IPS-20b (cell line): ENCODE results near the gene NHERF1.

ENCODE experiments used
- H3K27ac ChIP-seq: one replicate; pipeline ENCODE4 v1.5.1; 2013; ENCODE audit warnings: low read length
- H3K27me3 ChIP-seq: 2 replicates; pipeline ENCODE4 v1.6.1; 2013; ENCODE audit warnings: mild to moderate bottlenecking, low read length, inconsistent platforms; ENCODE audit not compliant: insufficient read depth
- H3K36me3 ChIP-seq: 2 replicates; pipeline ENCODE4 v1.6.1; 2013; ENCODE audit warnings: low read depth, mild to moderate bottlenecking, inconsistent platforms, low read length, moderate library complexity; ENCODE audit not compliant: insufficient read depth
- H3K4me1 ChIP-seq: 2 replicates; pipeline ENCODE4 v1.6.1; 2013; ENCODE audit warnings: mild to moderate bottlenecking, control low read depth, inconsistent platforms, low read length, moderate library complexity; ENCODE audit not compliant: insufficient read depth
- H3K4me3 ChIP-seq: 2 replicates; pipeline ENCODE4 v1.5.1; 2013; ENCODE audit warnings: mild to moderate bottlenecking, low read length, inconsistent platforms
- H3K9ac ChIP-seq: 2 replicates; pipeline ENCODE4 v1.6.1; 2013; ENCODE audit warnings: low read depth, mild to moderate bottlenecking, inconsistent platforms, low read length, moderate library complexity
- H3K9me3 ChIP-seq: 2 replicates; pipeline ENCODE4 v1.6.1; 2013; ENCODE audit warnings: mild to moderate bottlenecking, low read depth, low read length, inconsistent platforms; ENCODE audit not compliant: insufficient read depth

Gene NHERF1

DNA sequence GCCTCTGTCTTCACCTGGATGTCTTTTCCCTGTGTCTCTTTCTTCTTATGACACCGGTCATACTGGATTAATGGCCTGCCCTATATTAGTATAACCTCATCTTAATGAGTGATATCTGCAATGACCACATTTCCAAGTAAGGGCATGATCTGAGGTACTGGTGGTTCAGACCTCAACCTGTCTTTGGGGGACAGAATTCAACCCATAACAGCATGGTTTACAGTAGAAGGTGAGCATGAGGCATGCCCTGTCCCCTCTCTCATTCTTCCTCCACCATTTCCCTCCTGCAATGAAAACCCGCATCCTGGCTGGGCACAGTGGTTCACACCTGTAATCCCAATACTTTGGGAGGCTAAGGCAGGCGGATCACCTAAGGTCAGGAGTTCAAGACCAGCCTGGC is 14.2 kb upstream of the NHERF1 start:
- peaks cover 50% of the 10 kb centered on the region for H3K27me3 ChIP-seq
- no peaks in the 10 kb centered on the region for H3K36me3 ChIP-seq
- peaks cover 5% of the 10 kb centered on the region; the same call in 1 of the 2 replicates for H3K4me1 ChIP-seq

DNA sequence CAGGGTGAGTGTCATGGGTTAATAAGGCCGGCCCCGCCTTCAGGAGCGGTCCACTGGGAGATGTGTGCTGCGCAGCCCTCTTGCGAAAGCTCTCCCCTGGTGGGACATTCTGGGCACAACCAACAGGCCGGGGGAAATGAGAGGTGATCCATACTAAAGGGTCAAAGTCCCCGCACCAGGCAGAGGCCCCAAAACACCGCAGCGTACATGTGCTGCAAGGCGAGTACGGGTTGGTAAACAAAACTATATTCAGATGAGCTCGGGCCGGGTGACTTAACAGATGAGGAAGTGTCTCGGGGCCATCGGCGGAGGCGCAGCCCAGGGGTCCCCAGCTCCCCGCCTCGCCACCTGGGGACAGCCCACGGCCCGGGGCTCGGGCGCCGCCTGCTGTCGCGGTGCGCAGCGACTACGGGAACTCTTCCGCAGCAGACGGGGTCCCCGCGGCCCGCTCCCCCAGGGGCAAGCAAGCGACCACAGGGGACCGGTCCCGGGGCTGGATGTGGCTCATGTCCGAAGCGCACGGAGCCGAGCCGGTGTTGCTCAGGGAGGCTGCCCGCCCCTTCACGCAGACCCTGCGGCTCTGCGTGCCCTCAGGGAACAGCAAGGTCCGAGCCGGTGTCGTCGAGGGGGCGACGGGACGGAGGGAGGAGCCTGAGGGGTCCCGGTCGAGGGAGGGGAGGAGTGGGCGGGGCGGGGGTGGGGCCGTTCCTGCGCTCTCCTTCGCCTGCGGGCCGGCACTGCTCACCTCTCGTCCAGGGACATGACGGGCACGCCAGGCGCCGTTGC is 11.7 kb upstream of the NHERF1 start, which contains the start of gene RAB37:
Gene RAB37, plus strand, starts transcription at position 744 of the 786 bp plus-strand sequence. Its CDS starts 17 bp downstream, at position 761.
- peaks cover 5% of the 10 kb centered on the region; the same call in 1 of the 2 replicates for H3K4me1 ChIP-seq
- no peaks in the 10 kb centered on the region for H3K36me3 ChIP-seq
- peak within 1 kb of the TSS; percentile 6; the same call in 1 of the 2 replicates for H3K9ac ChIP-seq
- H3K4me3 ChIP-seq = peak within 1 kb of the TSS; percentile 76
- H3K27ac ChIP-seq = no peak within 1 kb of the TSS
- H3K27me3 ChIP-seq = peaks cover 50% of the 10 kb centered on the region
- H3K9me3 ChIP-seq = no peaks in the 10 kb centered on the region

More for the DNA sequence above, 14.2 kb upstream of the NHERF1 start:
- H3K27ac ChIP-seq = no peak overlapping the region
- H3K9me3 ChIP-seq = no peaks in the 10 kb centered on the region
- no peak overlapping the region for H3K9ac ChIP-seq
- no peak overlapping the region for H3K4me3 ChIP-seq

DNA sequence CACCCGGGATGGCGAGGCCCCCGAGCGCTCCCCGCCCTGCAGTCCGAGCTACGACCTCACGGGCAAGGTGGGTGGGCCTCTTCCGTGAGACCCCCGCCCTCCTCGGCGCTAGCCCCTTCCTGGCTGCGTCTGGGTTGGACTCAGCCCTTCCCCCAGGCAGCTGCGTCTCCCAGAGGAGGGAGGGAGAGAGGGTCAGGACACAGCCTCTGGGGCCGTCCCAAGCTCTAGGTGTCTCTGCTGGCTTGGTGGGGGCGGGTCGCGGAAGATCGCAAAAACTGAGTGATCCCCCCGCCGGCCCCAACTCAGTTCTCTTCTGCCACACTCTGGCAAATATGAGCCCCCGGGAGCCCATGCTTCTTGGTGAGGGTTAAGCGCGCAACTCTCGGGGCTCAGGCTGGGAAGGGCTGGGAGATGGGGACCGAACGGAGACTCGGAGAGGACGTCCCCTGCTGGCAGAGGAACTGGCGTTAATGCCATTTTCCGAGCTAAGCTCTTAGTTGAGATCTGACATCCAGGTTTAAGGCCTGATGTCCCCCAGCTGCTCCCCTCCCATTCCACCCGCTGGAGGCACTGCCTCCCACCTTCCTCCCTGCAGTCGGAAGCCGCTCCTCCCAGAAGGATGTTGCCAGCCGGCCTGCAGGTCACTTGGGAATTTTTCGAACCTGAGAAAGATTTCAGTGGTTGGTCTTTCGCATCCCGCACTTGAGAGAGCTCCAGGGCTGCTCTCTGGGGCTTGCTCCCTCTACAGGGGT is 11.0 kb upstream of the NHERF1 start:
- no peaks in the 10 kb centered on the region for H3K36me3 ChIP-seq
- H3K4me3 ChIP-seq = peak overlapping the region; percentile 76
- peak overlapping the region; percentile 4; the same call in 1 of the 2 replicates for H3K9ac ChIP-seq
- no peak overlapping the region for H3K27ac ChIP-seq
- peaks cover 9% of the 10 kb centered on the region; the same call in 1 of the 2 replicates for H3K4me1 ChIP-seq
- no peaks in the 10 kb centered on the region for H3K9me3 ChIP-seq
- H3K27me3 ChIP-seq = peaks cover 50% of the 10 kb centered on the region

DNA sequence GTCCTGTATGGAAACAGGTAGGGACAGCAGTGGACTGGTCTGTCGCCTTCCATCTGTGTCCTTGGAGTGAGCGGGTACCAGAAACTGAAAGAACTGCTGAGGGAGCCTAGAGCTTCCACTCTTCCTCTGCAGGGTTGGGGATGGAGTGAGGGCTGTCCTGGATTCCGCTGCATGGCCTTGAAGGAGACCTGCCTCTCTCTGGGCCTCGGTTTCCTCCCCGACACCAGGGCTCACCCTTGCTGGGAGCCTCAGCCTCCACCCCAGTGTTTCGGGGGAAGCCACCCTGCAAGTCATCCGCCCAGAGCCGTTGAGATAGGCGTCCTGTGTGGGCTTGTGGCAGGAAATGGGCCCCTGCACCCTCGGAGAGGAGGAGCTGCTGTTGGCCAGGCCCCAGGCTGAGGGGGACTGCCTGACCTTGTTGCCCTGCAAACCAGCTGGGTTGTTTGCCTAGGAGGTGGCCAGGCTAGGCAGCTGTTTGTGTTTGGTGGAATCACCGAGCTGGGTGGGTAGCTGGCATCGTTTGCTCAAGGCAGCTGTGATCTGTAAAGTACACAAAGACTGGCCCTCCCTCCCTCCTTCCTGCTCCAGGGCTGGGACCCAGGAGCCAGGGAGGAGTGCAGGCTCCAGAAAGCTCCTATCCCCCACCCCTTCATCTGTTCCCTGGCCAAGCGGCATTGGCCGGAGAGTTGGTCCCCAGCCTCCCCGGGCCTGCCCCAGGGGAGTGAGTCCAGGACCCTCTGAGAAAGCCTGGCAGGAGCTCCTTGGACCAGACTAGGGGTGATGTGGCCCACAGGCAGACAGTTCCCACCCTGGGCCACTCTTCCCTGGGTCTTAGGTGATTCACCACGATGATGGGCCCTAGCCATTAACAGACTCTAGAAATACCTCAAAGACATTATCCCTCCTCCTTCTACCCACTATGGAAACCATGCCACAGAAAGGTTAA is 10.1 kb upstream of the NHERF1 start:
- peak overlapping the region; percentile 76; the same call in 1 of the 2 replicates for H3K4me3 ChIP-seq
- H3K27me3 ChIP-seq = peaks cover 50% of the 10 kb centered on the region
- H3K9ac ChIP-seq = peak overlapping the region; percentile 4; the same call in 1 of the 2 replicates
- H3K27ac ChIP-seq = no peak overlapping the region
- no peaks in the 10 kb centered on the region for H3K9me3 ChIP-seq
- peaks cover 9% of the 10 kb centered on the region; the same call in 1 of the 2 replicates for H3K4me1 ChIP-seq
- no peaks in the 10 kb centered on the region for H3K36me3 ChIP-seq

DNA sequence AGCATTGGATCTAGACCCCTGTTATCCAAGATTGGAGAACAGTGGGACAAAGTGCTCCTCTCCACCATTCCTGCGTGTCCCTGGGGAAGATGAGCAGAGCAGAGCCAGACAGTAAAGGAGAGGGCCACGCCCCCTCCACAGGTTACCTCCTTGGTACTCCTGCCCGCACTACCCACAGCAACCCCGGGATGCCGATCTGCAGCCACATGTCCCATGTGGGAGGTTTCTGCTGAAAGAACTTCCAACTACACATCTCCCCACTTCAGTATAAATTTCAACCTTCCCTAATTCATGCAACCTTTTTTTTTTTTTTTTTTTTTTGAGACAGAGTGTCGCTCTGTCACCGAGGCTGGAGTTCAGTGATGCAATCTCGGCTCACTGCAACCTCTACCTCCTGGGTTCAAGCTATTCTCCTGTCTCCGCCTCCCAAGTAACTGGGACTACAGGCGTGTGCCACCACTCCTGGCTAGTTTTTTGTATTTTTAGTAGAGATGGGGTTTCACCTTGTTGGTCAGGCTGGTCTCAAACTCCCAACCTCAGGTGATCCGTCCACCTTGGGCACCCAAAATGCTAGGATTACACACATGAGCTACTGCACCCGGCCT is 9.1 kb upstream of the NHERF1 start:
- H3K27me3 ChIP-seq = peaks cover 43% of the 10 kb centered on the region
- peaks cover 9% of the 10 kb centered on the region; the same call in 1 of the 2 replicates for H3K4me1 ChIP-seq
- no peak overlapping the region for H3K27ac ChIP-seq
- no peak overlapping the region for H3K4me3 ChIP-seq
- H3K36me3 ChIP-seq = no peaks in the 10 kb centered on the region
- no peaks in the 10 kb centered on the region for H3K9me3 ChIP-seq
- H3K9ac ChIP-seq = no peak overlapping the region

DNA sequence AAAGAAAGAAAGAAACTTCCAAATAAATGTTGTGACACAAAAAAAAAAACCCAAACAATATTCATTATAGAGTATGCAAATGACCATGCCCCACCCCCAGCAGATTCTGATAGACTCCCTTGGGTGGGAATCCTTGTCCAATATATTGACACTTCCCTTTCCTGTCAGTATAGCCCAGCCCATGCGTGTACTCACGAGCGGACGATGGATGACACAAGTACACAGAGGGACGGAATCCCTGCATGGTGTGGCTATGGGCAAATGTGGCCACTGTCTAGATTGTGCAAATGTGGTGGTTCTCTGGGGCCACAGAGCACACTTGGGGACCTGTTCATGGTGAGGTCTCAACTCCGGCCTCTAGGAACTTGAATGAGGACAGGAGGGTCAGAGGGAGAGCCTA is 8.3 kb upstream of the NHERF1 start:
- no peaks in the 10 kb centered on the region for H3K36me3 ChIP-seq
- H3K27me3 ChIP-seq = peaks cover 36% of the 10 kb centered on the region
- no peak overlapping the region for H3K27ac ChIP-seq
- no peak overlapping the region for H3K4me3 ChIP-seq
- no peak overlapping the region for H3K9ac ChIP-seq
- H3K9me3 ChIP-seq = no peaks in the 10 kb centered on the region
- H3K4me1 ChIP-seq = peaks cover 12% of the 10 kb centered on the region; the same call in 1 of the 2 replicates

DNA sequence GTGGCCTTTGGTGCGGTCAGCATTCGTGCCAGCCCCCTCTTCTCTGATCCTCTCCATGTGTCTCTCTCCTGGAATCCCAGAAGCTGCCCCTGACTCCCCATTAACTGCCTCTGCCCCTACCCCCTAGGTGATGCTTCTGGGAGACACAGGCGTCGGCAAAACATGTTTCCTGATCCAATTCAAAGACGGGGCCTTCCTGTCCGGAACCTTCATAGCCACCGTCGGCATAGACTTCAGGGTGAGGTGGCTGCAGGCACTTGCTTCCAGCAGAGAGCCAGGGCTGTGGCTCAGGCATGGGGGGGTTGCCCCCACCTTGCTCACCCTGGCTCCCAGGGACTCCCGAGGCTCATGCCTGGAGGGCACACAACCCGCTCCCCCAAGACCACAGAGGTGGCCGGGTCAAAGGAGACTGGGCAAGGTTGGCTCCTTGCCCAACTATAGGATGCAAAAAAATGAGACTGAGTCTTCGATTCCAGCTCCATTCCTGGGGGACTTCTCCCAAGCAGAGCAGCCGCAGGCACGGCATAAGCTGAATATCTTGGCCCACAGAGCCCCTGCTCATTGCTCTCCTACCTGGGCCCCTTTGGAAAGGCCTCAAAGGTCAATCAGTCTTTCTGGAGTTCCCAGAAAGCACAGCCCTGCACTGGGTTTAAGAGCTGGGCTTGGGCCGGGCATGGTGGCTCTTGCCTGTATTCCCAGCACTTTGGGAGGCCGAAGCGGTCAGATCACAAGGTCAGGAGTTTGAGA is 7.6 kb upstream of the NHERF1 start:
- Histone ChIP-seq H3K4me1 (peaks cover 17% of the 10 kb centered on the region; the same call in 1 of the 2 replicates), H3K27ac (no peak overlapping the region), H3K4me3 (no peak overlapping the region), H3K9me3 (no peaks in the 10 kb centered on the region), H3K27me3 (peaks cover 30% of the 10 kb centered on the region), H3K9ac (no peak overlapping the region), H3K36me3 (no peaks in the 10 kb centered on the region)

DNA sequence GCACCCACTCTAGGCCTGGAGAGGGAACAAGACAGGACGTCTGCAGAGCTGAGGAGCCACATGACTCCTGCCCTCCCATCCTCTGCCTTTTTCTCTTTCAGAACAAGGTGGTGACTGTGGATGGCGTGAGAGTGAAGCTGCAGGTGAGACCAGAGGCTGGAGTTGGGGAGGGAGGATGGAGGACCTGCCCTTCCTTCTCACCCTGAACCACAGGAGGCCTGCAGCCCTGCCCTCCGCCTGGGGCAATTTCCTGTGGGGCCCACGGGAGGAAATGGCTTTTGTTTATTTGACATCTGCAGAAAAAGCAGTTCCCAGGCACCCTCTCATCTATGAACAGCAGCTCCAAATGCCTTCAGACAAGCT is 6.3 kb upstream of the NHERF1 start:
- Histone ChIP-seq H3K4me1 (peaks cover 25% of the 10 kb centered on the region), H3K36me3 (no peaks in the 10 kb centered on the region), H3K9ac (peak overlapping the region; percentile 45; the same call in 1 of the 2 replicates), H3K27me3 (peaks cover 19% of the 10 kb centered on the region), H3K9me3 (no peaks in the 10 kb centered on the region), H3K27ac (no peak overlapping the region), H3K4me3 (no peak overlapping the region)

DNA sequence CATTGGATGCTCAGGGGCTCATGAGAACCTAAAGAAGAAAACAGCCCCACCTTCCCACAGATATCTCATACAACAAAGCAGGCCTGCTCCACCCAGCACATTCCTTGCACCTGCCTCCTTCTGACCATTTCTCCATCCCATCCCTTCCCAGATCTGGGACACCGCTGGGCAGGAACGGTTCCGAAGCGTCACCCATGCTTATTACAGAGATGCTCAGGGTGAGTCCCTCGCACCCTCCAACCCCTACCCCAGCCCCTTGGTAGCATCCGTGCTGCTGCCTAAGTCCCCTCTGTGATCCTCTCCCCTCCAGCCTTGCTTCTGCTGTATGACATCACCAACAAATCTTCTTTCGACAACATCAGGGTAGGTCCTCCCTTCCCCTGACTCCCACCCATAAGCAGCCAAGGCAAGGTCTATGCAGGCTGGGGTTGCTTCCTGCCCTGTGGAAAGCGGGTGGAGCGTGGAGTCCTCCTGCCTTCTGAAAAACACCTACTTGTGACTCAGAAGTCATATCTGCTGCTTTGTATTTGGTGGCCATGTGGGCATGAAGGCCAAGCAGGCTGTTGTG is 5.4 kb upstream of the NHERF1 start:
- Histone ChIP-seq H3K9me3 (no peaks in the 10 kb centered on the region), H3K4me3 (no peak overlapping the region), H3K9ac (no peak overlapping the region), H3K27me3 (peaks cover 11% of the 10 kb centered on the region), H3K27ac (no peak overlapping the region), H3K4me1 (peaks cover 28% of the 10 kb centered on the region), H3K36me3 (no peaks in the 10 kb centered on the region)

DNA sequence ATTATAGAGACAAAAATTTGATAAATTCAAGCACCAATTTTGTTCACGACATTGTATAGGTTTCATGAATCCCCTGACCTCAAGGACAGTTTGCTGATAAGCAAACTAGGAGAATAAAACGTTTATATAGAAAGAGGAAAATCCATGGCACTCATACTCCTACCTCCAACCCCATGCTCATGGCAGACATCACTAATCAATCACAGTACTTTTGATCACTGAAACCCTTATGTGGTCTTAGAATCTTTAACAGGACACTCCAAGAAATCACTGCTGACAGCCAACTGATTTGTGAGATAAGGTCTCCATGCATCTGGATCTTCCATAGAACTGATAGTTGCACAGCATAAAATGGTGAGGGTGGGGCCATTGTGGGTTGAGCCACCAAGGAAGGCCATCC is 4.7 kb upstream of the NHERF1 start:
- H3K9me3 ChIP-seq = no peaks in the 10 kb centered on the region
- H3K27me3 ChIP-seq = peaks cover 4% of the 10 kb centered on the region
- no peak overlapping the region for H3K27ac ChIP-seq
- peaks cover 26% of the 10 kb centered on the region for H3K4me1 ChIP-seq
- H3K4me3 ChIP-seq = no peak overlapping the region
- H3K9ac ChIP-seq = no peak overlapping the region
- H3K36me3 ChIP-seq = no peaks in the 10 kb centered on the region
